Lung (tissue), 12 donors: ENCODE data around the gene STXBP4. TPM values are rescaled to one million over a fixed set of nuclear protein-coding genes. Genes with fewer than 3 reads are reported as not detected.
A peak's percentile ranks its signal among the peaks of the same experiment; 100 is the strongest.

Experiments used
- ATAC-seq: fragments of 200-7000 bp; cut with Tn5 transposase; one replicate; pipeline ENCODE4 v1.9.1; 2020; ENCODE audit warnings: moderate number of reproducible peaks; ENCODE audit not compliant: insufficient read depth, low FRiP score
- DNase-seq, 3 donors: peaks; one replicate each; pipeline ENCODE4 v3.0.0-alpha.2; 2013 to 2017
- H3K27ac ChIP-seq, 2 donors: one replicate each; pipeline ENCODE4 v1.5.1; 2013; ENCODE audit warnings: mild to moderate bottlenecking in 2 of 2, moderate library complexity in 2 of 2, control low read depth in 1 of 2, inconsistent platforms in 1 of 2, low read depth in 1 of 2, low read length in 1 of 2
- H3K27me3 ChIP-seq, 3 donors: one replicate each; pipeline ENCODE4 v1.5.1; 2013; ENCODE audit warnings: low read length in 2 of 3; ENCODE audit not compliant: control insufficient read depth in 3 of 3, insufficient read depth in 3 of 3
- H3K36me3 ChIP-seq, 4 donors: one replicate each; pipeline ENCODE4 v1.5.1; 2013; ENCODE audit warnings: low read length in 4 of 4, mild to moderate bottlenecking in 1 of 4, moderate library complexity in 1 of 4; ENCODE audit not compliant: control insufficient read depth in 4 of 4, insufficient read depth in 4 of 4
- H3K4me1 ChIP-seq, 5 donors: one replicate each; pipeline ENCODE4 v1.5.1; 2013; ENCODE audit warnings: low read length in 5 of 5, mild to moderate bottlenecking in 2 of 5, moderate library complexity in 1 of 5; ENCODE audit not compliant: control insufficient read depth in 5 of 5, insufficient read depth in 5 of 5
- H3K4me3 ChIP-seq: one replicate; pipeline ENCODE4 v1.5.1; 2013; ENCODE audit warnings: mild to moderate bottlenecking, control low read depth, moderate library complexity
- H3K9ac ChIP-seq, 2 donors: one replicate each; pipeline ENCODE4 v1.5.1; 2013; ENCODE audit warnings: low read length in 2 of 2, control low read depth in 1 of 2; ENCODE audit not compliant: insufficient read depth in 1 of 2
- H3K9me3 ChIP-seq, 4 donors: one replicate each; pipeline ENCODE4 v1.5.1; 2013; ENCODE audit warnings: low read length in 3 of 4, mild to moderate bottlenecking in 1 of 4, moderate library complexity in 1 of 4; ENCODE audit not compliant: control insufficient read depth in 4 of 4, insufficient read depth in 3 of 4
- CTCF ChIP-seq: IDR thresholded peaks from 2 replicates; pipeline ENCODE4 v1.5.1; 2012; ENCODE audit warnings: mild to moderate bottlenecking; ENCODE audit errors: control extremely low read depth, extremely low read depth
- WGBS, 2 donors: extraction: QIAGEN DNeasy Blood & Tissue Kit; methylation state at CpG; one replicate each; pipeline ENCODE4 v1.1.7; 2013; 5-methylcytosine and 5-hydroxymethylcytosine counted together
- polyA plus RNA-seq, 2 donors: library from polyadenylated mRNA; stranded (reverse); fragments of 200-250 nt; gene quantifications; one replicate each; pipeline ENCODE4 v1.2.1, GENCODE V29; 2013
- total RNA-seq, 2 donors: library from RNA; depleted of rRNA in 1 of 2; stranded (reverse); fragments of >200 nt in 1 of 2; gene quantifications; one replicate each; pipeline ENCODE4 v1.2.1, GENCODE V29; 2014 to 2021
- donor health status: control.
- donor health status: control.
- donor health status: Bipolar disorder and iron deficiency.
- donor health status: healthy.
- donor health status: DM: yes; HTN: yes; CAD: no.

STXBP4 gene
- total and polyA plus RNA-seq, 4 donors = 1.4 to 44.1 (median 7.7) TPM

- Histone ChIP-seq H3K27me3 (no peaks in the 10 kb centered on the region), H3K4me1 (no peaks in the 10 kb centered on the region), H3K27ac (no peak overlapping the region), H3K36me3 (no peaks in the 10 kb centered on the region), H3K9me3 (no peaks in the 10 kb centered on the region), H3K9ac (no peak overlapping the region), H3K4me3 (no peak overlapping the region)
- WGBS, 2 donors = 94 to 100% methylated on average over 1 of the region's 1 CpG
- TF ChIP-seq CTCF = no peak
- ATAC-seq (no peak), DNase-seq (no peak)
Measured at GRCh38 chr17:55053855-55054254, 85.3 kb downstream of the STXBP4 start.

GRCh38 chr17:55054429-55054828, 85.9 kb downstream of the STXBP4 start:
- Histone ChIP-seq H3K4me3 (no peak overlapping the region), H3K36me3 (no peaks in the 10 kb centered on the region), H3K27me3 (no peaks in the 10 kb centered on the region), H3K9me3 (no peaks in the 10 kb centered on the region), H3K4me1 (no peaks in the 10 kb centered on the region), H3K9ac (no peak overlapping the region), H3K27ac (no peak overlapping the region)
- ATAC-seq (no peak), DNase-seq (no peak)
- no peak for TF ChIP-seq CTCF

GRCh38 chr17:55056526-55056925, 88.0 kb downstream of the STXBP4 start:
- DNase-seq (peak in 1 of 3 donors; percentile 34), ATAC-seq (no peak)

More at GRCh38 chr17:55056526-55056925, 88.0 kb downstream of the STXBP4 start:
- no peak overlapping the region for H3K9ac ChIP-seq
- H3K36me3 ChIP-seq = no peaks in the 10 kb centered on the region
- no peaks in the 10 kb centered on the region for H3K27me3 ChIP-seq
- no peak overlapping the region for H3K4me3 ChIP-seq
- no peaks in the 10 kb centered on the region for H3K9me3 ChIP-seq
- 58 to 67% methylated on average over 4 of the region's 4 CpGs for WGBS, 2 donors
- H3K4me1 ChIP-seq = peaks cover 0 to 2% (median 0%) of the 10 kb centered on the region in 5 donors
- no peak for TF ChIP-seq CTCF
- no peak overlapping the region for H3K27ac ChIP-seq
